Measurements from ENCODE around the gene WDR91.

Gene WDR91

GRCh38 chr7:135147341-135147898 lies 63.9 kb downstream of the WDR91 start:
- intact Hi-C loops (cut with DNase I) = no loop called here
- no peak for DNase-seq

- no peak for DNase-seq
These were observed 67.2 kb downstream of the WDR91 start for GRCh38 chr7:135143885-135144668.

More at GRCh38 chr7:135143885-135144668, 67.2 kb downstream of the WDR91 start:
- intact Hi-C loops (cut with DNase I) = no loop called here
